T1000 (cell line): Measurements from ENCODE around the gene TBP.
"Not testable (repeated sequence)": the region's sequence is repeated elsewhere in the genome, so short reads cannot be mapped to it uniquely, and the experiment has no call there.

Experiments used
- DNase-seq: peaks from one replicate; lab custom pipeline; 2025; ENCODE audit warnings: mixed read lengths; lab: John Stamatoyannopoulos, UW

The TBP gene

GRCh38 chr6:170605574-170606259 lies 51.5 kb downstream of the TBP start:
- DNase-seq, result no peak

GRCh38 chr6:170609225-170609624 lies 55.1 kb downstream of the TBP start:
- not testable (repeated sequence) for DNase-seq

- DNase-seq, result not testable (repeated sequence)
Observed at GRCh38 chr6:170612256-170612804, 58.2 kb downstream of the TBP start.

- not testable (repeated sequence) for DNase-seq
Observed at GRCh38 chr6:170616020-170616554, 61.9 kb downstream of the TBP start.
